HG02973 (cell line): ENCODE results near the gene GNAZ.
"Not testable (repeated sequence)": the region's sequence is repeated elsewhere in the genome, so short reads cannot be mapped to it uniquely, and the experiment has no call there.

ENCODE experiments used
- ATAC-seq: cut with Tn5 transposase; IDR thresholded peaks from one replicate; pipeline ENCODE4 v1.9.1; 2021; ENCODE audit warnings: moderate library complexity; ENCODE audit not compliant: unreplicated experiment

GNAZ gene

DNA sequence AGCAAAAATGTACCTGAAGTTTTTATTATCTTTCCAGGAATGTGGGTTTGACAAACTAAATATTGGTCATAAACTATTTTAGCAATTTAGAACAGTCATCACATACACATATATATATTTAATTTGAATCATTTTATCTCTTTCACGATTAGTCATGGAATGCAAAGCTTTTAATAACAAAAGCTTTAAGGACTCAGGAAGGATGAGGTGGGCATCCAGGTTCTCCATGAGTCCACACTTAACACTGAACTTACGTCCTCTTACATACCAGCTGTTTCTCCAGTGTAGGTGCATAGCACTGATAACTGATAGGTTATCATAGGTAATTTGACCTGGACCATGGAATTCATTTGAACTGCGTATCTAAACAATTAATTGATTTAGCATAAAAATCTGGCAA, 28.1 kb upstream of the GNAZ start:
- ATAC-seq = no peak

DNA sequence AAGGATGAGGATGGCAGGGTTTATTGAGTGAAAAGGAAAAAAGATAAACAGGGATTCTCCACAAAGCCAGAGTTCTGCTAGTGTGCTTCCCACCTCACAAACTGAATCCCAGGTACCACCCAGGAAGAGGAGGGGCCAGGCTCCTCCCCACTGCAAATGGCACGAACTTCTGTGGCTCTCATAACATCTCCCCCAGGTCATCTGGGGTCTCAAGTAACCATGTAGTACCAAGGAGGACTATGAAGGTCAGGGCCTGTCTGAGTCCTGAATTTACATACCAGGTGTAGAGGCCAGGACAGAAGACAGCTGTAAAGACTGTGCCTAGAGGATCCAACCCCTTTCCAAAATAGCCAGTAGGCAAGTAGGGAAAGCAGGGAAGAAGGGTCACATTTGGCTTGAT, 25.7 kb upstream of the GNAZ start:
- ATAC-seq = no peak

DNA sequence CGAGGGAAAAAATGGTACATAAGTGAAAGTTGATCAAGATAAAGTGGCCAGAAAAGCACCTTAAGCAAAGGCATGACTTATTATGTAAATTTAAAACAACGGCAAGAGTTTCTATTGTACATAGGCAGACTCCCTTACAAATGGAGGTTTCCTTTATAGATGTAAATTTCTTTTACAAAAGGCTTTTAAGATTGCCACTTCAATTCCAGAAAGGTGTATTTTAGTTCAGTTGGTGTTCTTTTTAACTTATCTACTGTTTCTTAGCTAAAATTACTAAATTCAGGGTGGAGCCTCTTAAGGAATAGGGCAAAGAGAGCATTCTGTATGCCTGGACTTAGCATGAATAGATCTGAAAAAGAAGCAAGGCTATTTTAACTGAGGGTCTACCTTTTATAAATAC, 24.9 kb upstream of the GNAZ start:
- ATAC-seq = no peak

- no peak for ATAC-seq
These were observed 23.1 kb upstream of the GNAZ start for GRCh38 chr22:23047265-23047664.

DNA sequence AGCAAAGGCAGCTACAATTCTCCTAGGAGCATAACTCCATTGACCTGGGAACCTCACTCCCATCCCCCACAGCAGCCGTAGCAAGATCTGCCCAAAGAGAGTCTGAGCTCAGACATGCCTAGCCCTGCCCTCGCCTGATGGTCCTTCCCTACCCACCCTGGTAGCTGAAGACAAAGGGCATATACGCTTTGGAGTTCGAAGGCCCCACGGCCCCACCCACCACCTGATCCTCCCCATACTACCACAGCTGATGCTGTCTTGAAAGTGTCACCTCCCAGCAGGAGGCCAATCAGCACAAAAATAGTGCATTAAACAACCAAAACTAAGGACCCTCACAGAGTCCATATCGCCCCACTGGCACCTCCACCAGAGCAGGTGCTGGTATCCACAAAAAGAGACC, 22.6 kb upstream of the GNAZ start:
- ATAC-seq = no peak

DNA sequence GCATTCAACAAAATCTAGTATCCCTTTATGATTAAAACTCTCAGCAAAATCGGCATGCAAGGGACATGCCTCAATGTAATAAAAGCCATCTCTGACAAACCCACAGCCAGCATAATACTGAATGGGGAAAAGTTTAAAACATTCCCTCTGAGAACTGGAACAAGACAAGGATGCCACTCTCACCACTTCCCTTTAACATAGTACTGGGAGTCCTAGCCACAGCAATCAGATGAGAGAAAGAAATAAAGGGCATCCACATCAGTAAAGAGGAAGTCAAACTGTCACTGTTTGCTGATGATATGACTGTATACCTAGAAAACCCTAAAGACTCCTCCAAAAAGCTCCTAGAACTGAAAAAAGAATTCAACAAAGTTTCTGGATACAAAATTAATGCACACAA, 19.8 kb upstream of the GNAZ start:
- ATAC-seq = not testable (repeated sequence)

DNA sequence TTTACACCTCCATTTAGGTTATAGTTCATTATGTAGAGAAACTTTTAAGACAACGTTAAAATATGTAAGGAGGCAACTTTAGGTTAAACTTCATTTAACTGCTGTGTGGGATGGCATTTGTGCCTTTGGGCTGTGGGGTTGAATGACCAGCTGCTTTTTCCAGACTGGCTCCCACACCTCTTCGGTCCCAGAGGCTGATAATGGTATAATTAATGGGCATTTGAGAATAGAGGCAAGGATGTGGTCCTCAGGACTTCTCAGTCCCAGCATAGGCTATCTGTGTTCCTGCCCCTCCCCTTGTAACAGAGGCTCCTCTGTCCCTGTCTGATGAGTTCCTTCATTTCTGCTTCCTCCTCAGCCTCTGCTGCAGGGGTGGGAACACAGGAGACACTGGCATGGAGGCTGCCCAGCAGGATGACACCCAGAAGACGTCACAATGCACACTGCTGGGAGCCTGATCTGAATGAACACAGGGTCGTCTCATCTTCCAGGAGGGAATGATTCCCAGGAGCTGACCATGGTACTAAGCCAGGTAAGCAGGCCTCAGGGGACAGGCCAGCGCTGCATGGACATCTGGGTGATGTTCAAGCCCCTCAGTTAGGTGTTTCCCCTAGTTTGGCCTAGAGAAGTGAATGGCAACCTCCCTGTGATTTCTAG, 17.1 kb upstream of the GNAZ start:
- no peak for ATAC-seq

DNA sequence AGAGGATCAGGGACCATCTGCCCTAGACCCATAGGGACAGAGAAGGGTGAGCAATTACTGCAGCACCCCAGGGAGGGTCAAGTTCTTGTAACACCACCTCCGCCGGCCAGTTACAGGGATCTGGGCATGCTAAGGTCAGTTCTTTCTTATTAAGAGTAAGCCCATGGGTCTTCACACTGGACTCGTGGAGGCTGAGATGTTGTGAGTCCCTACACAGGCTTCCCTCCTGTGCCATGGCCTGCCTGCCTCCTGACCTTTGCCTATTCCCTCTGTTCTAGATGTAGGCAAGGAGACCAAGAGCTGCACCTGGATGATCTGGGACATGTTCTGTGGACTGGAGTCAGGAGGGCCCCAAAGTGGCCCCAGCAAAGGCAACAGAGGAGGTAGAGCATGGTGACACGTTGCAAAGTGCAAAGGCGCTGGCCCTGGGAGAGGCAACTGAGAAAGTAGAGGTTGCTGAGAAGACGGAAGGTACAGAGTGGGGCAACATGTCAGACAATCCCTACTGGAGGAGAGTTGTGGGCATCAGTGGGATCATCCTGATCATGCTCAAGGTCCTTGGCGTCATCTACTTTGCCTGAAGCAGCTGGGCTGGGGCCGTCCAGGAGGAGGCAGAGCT, 16.3 kb upstream of the GNAZ start:
- no peak for ATAC-seq

- peak; percentile 63 for ATAC-seq
These were observed 15.6 kb upstream of the GNAZ start for GRCh38 chr22:23054531-23055257.

GRCh38 chr22:23055449-23056179, 14.7 kb upstream of the GNAZ start:
- no peak for ATAC-seq

DNA sequence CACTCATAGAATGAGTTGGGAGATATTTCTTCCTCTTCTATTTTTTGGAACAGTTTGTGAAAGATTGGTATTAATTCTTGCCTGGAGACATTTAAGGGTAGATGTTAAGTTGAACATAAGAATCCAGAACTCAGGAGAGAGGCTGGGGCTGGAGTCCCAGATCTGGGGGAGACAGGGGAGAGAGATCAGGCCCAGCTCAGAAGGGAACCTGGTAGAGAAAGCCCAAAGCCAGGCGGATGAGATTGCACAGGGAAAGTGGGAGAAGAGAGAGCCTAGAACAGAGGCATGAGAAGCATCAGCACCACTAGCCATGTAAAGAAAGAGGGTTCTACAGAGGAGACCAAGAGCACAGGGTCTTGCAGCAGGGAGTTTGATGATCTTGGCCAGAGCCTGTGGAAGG, 13.0 kb upstream of the GNAZ start:
- ATAC-seq = no peak

GRCh38 chr22:23058063-23058462, 12.3 kb upstream of the GNAZ start:
- no peak for ATAC-seq

DNA sequence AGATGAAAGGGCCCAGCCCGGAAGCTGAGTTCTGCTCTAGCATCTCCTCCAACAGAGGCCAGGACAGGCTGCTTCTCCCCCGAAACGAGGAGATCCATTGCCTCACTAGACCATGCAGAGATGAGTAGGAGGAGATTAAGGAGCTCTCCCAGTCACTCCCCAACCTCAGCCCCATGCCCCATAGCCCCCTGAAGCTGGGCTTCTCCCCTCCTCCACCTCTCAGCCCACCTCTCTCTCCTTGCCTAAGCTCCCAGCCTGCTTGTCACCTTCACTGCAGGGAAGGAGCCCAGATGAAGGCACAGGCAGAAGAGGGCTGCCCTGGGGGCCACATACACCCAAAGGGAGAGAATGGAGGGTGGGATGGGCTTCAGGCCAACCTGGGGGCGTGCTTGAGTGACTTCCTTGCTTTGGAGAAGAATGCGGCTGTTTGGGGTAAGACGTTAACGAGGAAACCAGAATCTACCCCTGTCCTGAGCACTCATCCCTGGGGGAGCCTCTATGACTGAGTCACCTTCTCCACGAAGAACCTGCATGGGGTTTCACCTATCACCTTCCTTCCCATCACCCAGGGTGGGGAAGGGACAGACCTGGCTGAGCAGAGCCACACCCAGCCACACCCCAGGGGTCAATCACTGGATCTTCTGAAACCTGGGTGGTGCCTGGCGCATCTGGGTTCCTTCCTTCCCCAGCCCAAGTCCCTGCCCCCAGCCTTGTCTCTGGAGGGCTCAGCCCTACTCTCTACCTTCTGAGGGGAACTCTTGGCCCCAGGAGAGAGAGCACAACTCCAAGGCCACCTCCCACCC, 11.6 kb upstream of the GNAZ start:
- ATAC-seq = no peak

DNA sequence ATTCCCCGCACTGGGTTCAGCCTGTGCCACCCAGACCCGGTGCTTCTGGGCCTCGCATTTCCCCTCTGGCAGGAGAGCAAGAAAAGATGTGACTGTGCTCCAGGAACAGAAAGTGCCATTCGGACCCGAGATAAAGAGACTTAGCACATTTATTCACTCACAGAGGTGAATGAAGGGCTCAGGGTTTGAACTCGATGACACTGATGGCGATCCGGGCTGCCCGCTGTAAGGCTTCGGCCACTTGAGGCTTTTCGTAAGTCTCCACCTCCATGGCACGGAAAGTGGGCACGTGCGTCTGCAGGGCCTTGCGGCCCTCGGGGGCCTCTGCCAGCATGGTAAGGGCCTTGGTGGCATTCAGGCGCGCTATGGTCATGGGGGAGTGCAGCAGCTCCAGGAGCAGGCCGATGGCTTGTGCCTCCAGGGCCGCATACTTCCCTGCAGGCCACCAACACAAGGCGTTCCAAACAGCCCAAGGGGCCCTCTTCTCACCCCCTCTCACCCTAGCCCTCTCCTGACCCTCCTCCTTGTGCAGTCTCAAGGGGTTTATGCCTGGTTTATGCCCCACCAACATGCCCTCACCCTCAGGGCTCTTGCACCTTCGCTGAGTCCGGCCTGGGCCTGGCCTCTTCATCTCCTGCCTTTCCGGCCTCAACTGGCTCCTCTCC, 10.9 kb upstream of the GNAZ start:
- ATAC-seq = no peak

GRCh38 chr22:23060612-23061400, 9.5 kb upstream of the GNAZ start:
- no peak for ATAC-seq

GRCh38 chr22:23061471-23062280, 8.6 kb upstream of the GNAZ start:
- ATAC-seq = no peak

GRCh38 chr22:23062616-23063538, 7.4 kb upstream of the GNAZ start:
- ATAC-seq = no peak
